Effector CD4-positive, alpha-beta T cell (primary cell): Measurements from ENCODE around the gene NGB.
"Not testable (repeated sequence)": the region's sequence is repeated elsewhere in the genome, so short reads cannot be mapped to it uniquely, and the experiment has no call there.

Experiments used
- DNase-seq: peaks from one replicate; pipeline ENCODE4 v3.0.0-alpha.2; 2020

The NGB gene

GRCh38 chr14:77290705-77291104, 19.7 kb upstream of the NGB start:
- DNase-seq, result no peak

GRCh38 chr14:77286576-77286975, 15.6 kb upstream of the NGB start:
- no peak for DNase-seq

- no peak for DNase-seq
These were observed 13.5 kb upstream of the NGB start for GRCh38 chr14:77284466-77284865.

GRCh38 chr14:77284066-77284465, 13.1 kb upstream of the NGB start:
- DNase-seq, result no peak

GRCh38 chr14:77281852-77282410, 10.9 kb upstream of the NGB start:
- DNase-seq, result no peak

DNA sequence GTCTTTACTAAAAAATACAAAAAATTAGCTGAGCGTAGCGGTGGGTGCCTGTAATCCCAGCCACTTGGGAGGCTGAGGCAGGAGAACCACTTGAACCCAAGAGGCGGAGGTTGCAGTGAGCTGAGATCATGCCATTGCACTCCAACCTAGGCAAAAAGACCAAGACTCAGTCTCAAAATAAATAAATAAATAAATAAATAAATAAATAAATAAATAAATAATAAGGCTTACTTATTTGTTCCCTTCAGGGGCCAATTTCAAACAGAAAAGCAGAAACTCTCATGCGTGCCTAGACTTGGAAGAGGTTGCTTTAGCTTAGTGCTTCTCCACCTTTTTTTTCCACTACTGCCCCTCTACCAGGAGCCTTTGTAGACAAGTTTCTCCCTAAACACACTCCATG, 9.9 kb upstream of the NGB start:
- DNase-seq, result not testable (repeated sequence)

DNA sequence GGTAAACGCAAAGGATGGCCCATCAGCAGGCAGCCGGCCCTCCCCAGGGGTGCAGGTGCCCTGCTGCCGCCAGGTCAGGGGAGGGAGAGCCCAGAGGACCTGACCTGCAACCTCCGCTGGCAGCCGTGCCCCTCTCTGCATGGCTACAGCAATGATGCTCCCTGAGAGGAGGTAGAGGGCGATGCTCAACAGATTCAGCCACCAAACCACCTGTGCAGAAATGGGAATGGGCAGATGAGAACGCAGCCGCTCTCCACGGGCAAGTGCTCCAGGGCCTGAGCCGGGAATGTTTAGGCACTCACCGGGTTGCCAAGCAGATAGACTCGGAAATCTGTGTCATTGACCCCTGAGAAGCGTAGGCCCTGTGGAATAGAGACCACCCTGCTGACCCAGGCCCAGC, 8.7 kb upstream of the NGB start:
- no peak for DNase-seq

DNA sequence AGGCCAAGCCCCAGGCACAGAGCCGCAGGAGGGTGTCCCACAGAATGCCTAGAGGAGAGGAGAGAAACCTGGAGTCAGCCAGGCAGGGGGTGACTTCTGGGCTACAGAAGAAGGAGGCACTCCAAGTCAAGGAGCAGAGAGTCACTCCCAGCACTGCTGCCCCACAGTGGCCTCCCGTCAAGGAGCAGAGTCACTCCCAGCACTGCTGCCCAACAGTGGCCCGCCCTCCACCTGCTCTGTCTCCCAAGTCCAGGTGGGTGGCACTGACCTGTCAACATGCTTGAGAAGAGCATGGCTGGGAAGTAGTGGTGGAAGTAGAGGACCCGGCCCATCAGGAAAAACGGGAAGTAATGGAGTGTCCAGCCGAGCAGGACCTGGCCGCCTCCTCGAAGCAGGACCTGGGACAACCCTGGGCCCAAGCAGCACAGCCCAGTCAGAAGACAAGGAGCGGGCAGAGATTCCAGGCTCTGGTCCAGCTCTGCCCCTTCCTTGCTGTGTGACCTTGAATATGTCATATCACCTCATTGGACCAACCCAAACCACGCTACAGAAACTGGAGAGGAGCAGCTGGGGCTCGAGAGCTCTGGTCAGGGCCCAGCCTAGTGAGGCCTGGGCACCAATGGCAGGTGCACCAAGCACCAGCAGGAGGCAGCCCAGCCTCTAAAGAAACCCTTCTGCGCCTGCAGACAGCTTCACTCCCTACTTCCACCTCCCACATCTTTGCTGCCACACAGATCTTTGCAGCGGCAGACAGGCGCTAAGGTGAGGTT, 7.6 kb upstream of the NGB start:
- DNase-seq, result no peak

DNA sequence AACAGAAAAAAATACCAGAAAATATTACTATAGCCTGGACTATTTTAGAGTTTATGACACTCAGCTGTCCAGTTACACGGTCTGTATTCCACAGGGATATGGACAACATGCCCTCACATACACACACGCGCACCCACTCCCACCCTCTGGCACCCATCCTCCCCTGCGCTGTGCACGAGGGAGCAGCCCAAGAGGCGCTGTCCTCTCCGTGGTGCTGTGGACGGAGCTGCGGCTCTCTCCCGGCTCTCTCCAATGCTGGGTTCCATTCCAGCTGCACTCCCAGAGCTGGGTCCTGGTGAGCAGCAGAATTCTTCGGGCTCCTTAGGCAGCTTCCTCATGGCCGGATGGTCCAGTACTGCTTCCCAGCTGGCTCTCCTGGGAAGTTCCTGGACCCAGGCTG, 6.0 kb upstream of the NGB start:
- DNase-seq, result no peak

- DNase-seq, result no peak
These were observed 5.4 kb upstream of the NGB start for GRCh38 chr14:77276295-77276935.

GRCh38 chr14:77275601-77276017, 4.6 kb upstream of the NGB start:
- DNase-seq, result no peak

DNA sequence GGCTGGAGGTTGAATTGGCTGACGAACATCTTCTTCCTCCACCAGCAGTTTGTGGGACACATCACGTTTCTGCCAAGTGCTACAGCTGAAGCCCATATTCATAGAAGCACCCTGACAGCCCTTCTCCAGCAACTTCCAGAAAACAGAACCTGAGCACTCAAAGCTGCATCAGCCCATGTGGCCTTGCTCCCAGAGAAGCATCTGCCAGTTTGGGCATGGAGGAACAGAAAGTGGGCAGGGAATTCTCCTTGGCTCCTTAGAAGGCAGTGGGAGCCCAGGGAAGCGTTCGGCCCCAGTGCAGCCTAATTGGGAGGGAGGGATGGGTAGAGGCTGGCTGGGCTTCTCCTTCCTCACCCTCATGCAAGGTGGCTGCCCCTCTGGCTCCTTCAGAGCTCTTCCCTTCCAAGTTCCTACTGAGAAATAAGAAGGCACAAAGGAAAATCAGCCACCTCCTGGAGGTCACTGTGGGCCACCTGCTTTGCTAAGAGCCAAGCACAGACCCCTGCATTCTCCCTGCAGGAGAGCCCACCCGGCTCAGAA, 4.1 kb upstream of the NGB start:
- DNase-seq, result no peak

GRCh38 chr14:77273796-77274195, 2.8 kb upstream of the NGB start:
- DNase-seq, result no peak

DNA sequence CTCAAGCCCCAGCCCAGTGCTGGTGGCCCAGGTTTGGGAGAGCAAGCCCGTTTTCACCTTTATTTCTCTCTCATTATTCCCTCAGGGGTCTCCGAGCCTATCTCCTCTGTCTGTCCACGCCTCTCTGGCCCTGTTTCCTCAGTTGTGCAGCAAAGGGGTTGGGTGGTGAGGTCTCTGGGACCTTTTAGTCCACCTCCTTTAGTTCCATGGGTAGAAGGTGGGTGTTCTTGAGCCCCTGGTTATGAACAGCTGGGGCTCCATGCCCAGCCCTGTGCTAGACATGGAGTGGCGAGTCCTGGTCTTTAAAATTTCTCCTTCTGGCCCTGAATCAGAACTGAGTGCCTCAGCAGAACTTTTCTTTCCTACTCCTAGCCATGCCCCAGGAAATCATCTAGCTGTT, 1.3 kb upstream of the NGB start:
- DNase-seq, result no peak

DNA sequence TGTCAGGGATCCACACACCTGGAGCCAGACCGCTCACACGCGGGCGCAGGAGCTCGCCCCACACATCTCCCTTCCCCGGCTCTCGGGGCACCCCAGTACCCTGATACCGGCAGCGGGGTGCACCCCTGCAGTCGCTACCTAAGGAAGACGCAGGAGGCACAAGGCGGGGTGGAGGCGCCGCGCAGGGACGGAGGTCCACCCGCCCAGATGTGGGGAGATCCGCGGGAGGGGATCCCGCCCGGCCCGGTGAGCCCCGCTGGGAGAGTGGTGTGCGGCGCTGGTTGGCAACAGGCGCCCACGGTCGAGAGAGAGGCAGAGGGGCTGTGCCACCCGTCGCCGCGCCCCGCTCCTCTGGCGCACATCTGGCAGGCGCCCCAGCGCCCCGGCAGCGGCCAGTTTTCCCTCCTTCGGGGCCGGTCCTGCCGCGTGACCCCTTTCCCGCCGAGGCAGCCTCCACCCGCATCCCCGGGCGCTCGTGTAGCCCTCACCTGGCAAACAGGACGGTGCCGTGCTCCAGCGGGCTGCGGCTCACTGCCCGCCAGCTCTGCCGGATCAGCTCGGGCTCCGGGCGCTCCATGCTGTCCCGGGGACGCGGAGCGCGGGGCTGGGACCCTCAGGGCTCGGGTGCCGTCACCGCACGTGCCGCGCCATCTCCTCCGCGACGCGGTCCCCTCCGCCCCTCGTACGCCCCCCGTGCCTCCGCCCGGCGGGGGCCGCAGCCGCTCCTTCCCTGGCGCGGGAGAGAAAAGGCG, 469 bp downstream of the NGB start:
- DNase-seq, result no peak

- no peak for DNase-seq
These were observed 1.9 kb downstream of the NGB start for GRCh38 chr14:77268989-77269600.

GRCh38 chr14:77267937-77268699, 2.9 kb downstream of the NGB start:
- DNase-seq, result no peak

- no peak for DNase-seq
These were observed 4.7 kb downstream of the NGB start for GRCh38 chr14:77266336-77266735.

DNA sequence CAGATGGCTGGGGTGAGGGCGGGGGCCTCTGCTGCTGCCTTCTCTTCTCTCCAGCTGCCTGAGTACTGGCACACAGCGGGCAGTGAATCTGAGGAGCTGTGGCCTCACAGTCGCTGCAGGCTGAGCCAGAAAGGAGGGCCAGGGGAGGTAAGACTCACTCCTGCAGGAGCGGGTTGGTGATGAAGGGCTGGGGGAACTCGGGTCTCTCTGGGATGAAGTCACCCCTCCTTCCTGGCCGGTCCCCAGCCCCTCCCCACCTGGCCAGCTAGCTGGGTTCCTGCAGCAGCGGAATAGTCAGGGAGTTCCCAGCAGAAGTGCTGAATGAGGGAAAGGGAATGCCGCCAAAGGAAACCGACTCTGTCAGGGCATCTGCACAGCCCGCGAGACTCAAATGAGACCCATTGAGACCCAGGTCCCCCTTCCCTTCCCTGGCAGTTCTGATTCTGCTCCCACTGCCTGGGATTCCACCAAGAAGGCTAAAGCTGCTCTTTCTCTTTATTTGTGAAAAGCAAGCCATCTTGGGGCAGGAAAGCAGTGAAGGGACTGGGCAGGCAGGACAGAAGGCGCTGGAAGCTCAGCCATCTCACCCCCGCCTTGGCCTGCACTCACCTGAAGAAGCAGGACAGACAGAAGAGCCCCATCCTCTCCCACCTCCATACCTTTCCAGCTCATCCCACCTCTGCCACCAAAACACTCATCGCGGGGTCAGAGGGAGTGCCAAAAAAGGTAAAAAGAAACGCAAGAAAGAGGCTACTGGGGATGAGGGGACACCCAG, 5.3 kb downstream of the NGB start:
- DNase-seq, result no peak

DNA sequence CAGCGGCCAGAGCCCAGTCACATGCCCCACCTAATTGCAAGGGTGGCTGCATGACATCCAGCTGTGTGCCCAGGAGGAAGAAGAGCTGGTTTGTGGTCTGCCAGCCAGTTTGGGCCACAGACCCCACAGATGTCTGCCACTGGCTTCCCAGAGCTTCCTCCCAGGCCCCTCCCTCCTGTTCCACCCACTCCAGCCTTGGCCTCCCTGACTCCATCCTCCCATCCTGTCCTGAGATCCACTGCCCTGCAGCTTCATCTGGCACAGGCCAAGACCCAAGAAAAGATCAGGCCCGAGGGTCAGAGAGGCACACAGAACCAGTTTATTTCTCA, 5.9 kb downstream of the NGB start:
- no peak for DNase-seq

DNA sequence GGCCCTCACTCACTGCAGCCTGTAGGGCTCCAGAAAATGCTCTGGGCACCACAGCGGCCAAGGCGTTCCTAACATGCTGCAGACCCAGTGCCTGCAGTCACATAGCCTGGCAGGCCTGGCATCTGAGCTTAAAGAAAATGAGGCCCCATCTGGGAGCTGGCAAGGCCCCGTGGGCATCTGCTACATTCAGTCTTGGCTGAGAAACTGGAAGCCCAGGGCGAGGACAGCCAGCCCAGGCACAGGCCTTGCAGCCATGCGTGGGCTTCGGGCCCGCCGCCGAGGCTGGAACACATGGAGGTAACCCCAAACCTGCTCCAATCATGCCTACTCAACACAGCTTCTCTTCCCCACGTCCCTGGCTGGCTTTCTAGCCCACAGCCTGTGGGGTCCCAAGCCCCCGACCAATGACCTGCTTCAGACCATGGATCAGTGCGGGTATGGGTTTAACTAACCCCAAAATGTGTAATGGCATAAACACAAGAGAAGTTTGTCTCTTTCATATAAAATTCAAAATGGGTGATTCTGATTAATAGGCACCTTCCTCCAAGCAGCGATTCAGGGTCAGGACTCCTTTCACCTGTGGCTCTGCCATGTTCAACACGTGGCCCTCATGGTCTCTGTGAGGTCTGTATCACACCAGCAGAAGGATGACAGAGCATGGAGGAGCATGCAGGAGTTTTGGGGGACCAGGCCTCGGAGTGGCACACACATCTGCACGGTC, 6.4 kb downstream of the NGB start:
- DNase-seq, result no peak
